ENCODE results near the gene ELMO1.

The ELMO1 gene

GRCh38 chr7:37037286-37037685 is 411.4 kb downstream of the ELMO1 start:
- no peak for DNase-seq

DNA sequence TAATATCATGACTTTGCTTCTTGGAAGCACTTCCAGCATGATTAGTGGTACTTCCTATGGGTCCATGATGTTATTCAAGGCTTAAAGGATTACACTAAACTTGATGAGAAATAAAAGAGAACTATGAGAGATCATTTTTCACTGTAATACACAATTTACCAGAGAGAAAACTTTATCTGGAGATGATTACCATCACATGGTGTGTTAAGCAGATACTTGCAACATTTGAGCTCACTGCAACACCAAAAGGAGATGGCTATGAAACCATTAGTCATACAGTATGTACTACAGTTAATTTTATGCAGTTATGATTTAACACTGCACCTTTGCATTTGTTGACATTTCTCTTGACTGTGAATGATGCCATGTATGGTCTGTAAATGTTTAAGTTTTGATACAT is 413.0 kb downstream of the ELMO1 start:
- DNase-seq: no peak

GRCh38 chr7:37033141-37033540 is 415.5 kb downstream of the ELMO1 start:
- DNase-seq: no peak

GRCh38 chr7:37032258-37032601 is 416.4 kb downstream of the ELMO1 start:
- DNase-seq: no peak

GRCh38 chr7:37031571-37032257 is 416.9 kb downstream of the ELMO1 start:
- peak; percentile 99 for DNase-seq

DNA sequence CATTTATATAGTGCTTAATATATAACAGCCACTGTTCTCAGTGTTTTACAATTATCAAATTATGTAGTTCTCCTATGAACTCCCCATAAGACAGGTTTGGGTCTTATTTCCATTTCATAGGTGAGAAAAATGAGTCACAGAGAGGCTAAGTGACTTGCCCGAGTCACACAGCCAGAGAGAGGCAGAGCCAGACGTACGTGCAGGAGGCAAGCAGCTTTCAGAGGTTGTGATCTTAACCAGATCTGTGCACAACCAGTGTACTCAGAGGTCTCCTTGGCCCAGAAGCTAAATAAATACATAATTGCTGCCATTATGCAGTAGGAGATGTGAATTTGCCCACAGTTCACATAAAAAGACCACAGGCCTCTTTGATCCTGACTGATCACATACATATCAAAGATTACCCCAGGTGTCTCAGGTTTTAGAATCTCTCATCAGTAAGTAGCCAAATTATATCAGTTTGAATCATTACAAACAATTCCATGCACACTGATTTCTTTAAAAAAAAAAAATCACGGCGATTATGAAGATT is 419.7 kb downstream of the ELMO1 start:
- DNase-seq: no peak

GRCh38 chr7:37027557-37028341 is 420.9 kb downstream of the ELMO1 start:
- no peak for DNase-seq

- no peak for DNase-seq
Measured at GRCh38 chr7:37027104-37027503, 421.6 kb downstream of the ELMO1 start.

DNA sequence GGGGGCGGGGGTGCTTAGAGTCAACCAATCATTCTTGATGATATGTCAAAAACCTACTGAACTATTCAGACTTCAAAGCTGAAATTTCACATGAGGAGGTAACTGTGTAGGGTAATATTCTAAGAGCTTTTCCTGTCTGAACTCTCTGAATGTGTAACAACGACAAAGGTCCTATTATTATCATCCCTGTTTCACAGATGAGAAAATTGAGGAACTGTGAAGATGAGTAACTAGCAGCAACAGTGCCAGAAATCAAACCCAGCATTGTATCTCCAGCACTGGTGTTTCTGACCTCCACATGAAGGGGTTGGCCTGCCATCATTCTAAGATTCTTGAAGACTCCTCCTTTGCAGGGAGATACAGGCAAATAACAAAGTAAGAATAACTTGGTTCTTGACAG is 429.7 kb downstream of the ELMO1 start:
- no peak for DNase-seq

DNA sequence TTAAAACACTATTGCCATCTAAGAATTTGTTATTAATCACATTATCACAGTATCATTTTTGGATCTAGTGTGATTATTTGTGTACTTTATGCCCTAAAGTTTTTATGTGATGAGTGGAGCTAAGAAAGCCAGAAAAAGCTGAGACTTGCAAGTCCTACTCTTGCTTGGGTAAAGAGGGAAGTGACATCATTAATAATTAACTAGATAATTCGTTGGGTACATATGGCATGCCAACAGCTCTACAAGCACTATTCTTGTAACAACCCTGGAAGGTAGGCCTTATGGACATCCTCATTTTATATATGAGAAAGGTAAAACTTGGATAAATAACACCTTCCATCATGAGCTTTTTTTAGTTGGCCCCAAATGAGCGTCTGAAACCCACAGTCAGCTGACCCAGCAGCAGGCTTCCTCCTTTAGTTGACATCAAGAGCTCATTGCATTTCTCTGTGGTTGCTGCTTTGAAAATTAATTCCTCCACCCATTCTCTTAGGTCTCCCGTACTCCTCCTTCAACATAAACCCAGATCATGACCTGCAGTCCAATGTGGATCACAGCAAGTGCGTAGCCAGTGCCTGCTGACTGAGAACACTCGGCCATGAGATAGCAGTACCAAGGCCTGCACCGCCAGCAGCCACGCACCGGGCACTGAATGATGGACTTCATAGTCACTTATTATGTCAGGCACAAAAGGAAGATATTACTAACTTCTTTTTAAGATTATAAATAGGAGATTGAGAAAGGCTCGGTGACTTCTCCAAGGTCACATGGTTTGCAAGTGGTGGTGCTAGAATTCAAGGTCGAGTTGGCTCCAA is 432.4 kb downstream of the ELMO1 start:
- no peak for DNase-seq

DNA sequence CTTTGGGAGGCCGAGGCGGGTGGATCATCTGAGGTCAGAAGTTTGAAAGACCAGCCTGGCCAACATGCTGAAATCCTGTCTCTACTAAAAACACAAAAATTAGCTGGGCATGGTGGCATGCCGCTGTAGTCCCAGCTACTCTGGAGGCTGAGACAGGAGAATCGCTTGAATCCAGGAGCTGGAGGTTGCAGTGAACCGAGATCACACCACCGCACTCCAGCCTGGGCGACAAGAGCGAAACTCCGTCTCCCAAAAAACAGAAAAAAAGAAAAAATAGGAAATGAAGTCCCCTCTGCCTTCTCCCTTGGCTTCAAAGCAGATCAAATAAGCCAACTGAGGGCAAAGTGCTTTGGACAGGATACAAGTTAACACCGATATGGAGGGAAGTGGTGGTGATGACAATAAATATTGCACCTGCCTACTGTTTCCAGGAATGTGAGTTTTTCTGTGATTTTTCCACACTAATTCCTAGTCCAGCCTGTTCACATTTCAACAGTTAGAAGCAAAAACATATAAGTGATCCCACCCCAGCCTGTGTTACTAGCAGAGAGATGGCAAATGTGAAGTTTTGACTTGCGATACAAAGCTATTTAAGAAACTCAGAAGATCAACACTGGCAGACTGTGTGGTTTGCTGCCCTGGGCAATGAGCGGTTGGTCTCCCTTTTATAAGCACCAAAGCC is 433.2 kb downstream of the ELMO1 start:
- no peak for DNase-seq

- peak; percentile 46 for DNase-seq
Measured at GRCh38 chr7:37013771-37014170, 434.9 kb downstream of the ELMO1 start.

DNA sequence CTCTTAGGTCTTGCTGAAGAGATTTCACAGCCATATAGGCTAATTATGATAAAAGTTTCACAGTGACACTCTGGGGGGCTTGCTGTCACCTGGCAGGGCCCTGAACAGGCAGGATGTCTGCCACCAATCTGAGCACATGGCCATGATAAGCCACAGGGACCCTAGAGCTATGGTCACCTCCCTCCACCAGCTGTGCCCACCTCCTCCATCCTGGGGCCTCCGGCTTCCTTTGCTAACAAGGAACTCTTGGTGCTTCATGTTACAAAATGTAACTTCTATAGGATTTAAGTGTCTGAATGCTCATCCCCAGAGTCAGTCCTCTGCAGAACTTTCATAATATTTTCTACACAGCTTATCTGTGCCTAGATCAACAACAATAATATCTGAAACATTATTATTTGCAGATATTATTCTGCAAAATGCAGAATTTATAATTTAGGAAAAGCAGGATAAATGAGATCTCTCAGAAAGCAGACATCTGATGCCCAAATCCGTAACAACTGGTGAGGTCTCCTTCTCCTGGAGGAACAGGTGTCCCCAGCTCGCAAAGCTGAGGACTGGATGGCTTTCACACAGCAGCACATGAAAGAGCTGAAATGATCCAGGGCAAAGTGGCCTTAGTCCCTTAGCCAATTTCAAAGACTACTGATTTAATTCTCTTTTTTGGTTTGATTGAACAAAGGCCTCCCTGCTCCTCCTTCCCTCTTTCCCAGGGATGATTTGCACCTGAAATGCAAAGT is 437.3 kb downstream of the ELMO1 start:
- no peak for DNase-seq

GRCh38 chr7:37009125-37009675 is 439.5 kb downstream of the ELMO1 start:
- DNase-seq: no peak

- no peak for DNase-seq
Measured at GRCh38 chr7:37007691-37008090, 441.0 kb downstream of the ELMO1 start.

DNA sequence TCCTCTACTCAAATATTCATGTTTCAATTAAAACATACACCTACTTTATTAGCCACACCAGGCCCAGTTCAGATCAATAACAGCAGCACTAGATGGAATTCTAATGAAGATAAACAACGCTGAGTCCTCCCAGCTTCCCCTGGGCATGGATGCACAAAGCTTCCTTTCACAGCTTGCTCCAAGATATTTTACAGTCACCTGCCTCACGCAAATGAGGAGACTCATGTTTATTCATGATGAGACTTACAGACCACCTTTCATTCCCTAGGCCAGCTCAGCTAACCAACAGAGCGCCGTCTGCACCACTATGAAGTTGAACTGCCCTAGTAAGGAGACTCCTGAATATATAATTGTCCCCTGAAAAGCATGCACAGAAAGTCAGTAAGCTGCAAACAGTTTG is 441.4 kb downstream of the ELMO1 start:
- no peak for DNase-seq

DNA sequence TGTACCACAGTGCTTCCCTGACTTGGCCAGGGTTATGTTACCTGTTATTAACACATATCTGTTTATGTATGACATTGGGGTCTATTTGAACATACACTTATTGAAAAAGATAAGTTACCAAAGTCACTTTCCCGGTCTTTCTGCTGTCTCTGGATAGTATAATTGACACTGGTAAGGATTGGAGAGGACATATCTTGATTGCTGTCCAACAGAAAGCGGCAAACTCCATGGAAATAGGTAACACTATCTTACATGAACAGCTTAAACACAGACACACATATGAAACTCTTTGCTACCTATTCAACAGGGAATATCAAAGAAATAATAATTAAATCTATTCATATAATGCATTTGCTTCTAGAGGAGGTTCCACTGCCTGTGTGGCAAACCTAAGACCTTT is 441.9 kb downstream of the ELMO1 start:
- DNase-seq: no peak

GRCh38 chr7:37000511-37000910 is 448.2 kb downstream of the ELMO1 start:
- peak; percentile 81 for DNase-seq

GRCh38 chr7:36999626-37000485 is 448.8 kb downstream of the ELMO1 start:
- DNase-seq: peak; percentile 95

DNA sequence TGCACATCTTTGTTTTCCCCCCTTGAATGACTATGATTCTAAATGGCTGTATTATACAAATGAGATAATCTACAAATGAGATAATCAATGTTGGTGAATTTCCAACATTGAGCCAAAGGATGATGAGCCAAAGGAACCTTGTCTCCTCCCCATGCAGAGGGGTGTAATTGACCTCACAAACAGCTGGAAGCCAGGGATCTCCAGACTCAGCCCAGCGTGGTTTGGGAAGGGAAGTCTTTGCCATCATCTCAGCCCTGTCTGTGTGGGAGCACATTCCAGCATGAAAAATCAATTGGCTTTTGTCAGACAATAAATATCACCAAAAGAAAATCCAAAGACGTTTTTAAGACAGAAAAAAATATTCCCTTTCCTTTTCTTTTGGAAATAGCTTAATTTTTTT is 452.9 kb downstream of the ELMO1 start:
- DNase-seq: no peak
